Sigmoid colon (tissue), 7 donors: Measurements from ENCODE around the gene LRRC75B. TPM values are rescaled to one million over a fixed set of nuclear protein-coding genes. Genes with fewer than 3 reads are reported as not detected.

ENCODE experiments used
- DNase-seq: peaks from one replicate; pipeline ENCODE4 v3.0.0-alpha.2; 2019
- H3K27ac ChIP-seq, 4 donors: fragments of 200-600 bp; sonication (generic); one replicate each; pipeline ENCODE4 v1.5.1; 2016 to 2019; ENCODE audit warnings: mild to moderate bottlenecking in 1 of 4
- H3K27me3 ChIP-seq, 3 donors: fragments of 200-600 bp; sonication (generic); one replicate each; pipeline ENCODE4 v1.5.1; 2019; ENCODE audit warnings: mild to moderate bottlenecking in 1 of 3
- H3K36me3 ChIP-seq, 4 donors: fragments of 200-600 bp; sonication (generic); one replicate each; pipeline ENCODE4 v1.5.1; 2016 to 2019
- H3K4me1 ChIP-seq, 4 donors: fragments of 200-600 bp; sonication (generic); one replicate each; pipeline ENCODE4 v1.5.1; 2017 to 2019
- H3K4me3 ChIP-seq, 4 donors: fragments of 200-600 bp; sonication (generic); one replicate each; pipeline ENCODE4 v1.5.1; 2017 to 2019; ENCODE audit warnings: mild to moderate bottlenecking in 2 of 4, moderate library complexity in 1 of 4
- H3K9me3 ChIP-seq, 4 donors: fragments of 200-600 bp in 3 of 4; sonication (generic) in 3 of 4; one replicate each; pipeline versions ENCODE4 v1.5.1 to v1.6.1; 2013 to 2019
- EP300 ChIP-seq, 4 donors: sonication (generic); formaldehyde crosslinking; IDR thresholded peaks; one replicate each; pipeline ENCODE4 v1.6.1; 2017; ENCODE audit warnings: antibody characterized with exemption in 4 of 4
- POLR2A ChIP-seq, 2 donors: fragments of 450-650 bp; IDR thresholded peaks; one replicate each; pipeline ENCODE4 v1.6.1; 2016; ENCODE audit warnings: antibody characterized with exemption in 2 of 2, mild to moderate bottlenecking in 2 of 2, moderate library complexity in 2 of 2
- POLR2AphosphoS5 ChIP-seq, 4 donors: sonication (generic); formaldehyde crosslinking; IDR thresholded peaks; one replicate each; pipeline ENCODE4 v1.6.1; 2017; ENCODE audit warnings: antibody characterized with exemption in 4 of 4
- WGBS, 2 donors: extraction: QIAGEN DNeasy Blood & Tissue Kit; methylation state at CpG; one replicate each; pipeline ENCODE4 v1.1.7; 2013; 5-methylcytosine and 5-hydroxymethylcytosine counted together
- intact Hi-C: fragments of 100-400 bp; cut with DNase I; formaldehyde crosslinking; loops from one replicate; pipeline ENCODE4 v1.15.1; 2023
- polyA plus RNA-seq, 3 donors: library from polyadenylated mRNA; stranded (reverse); fragments of 200-250 nt; gene quantifications; one replicate each; pipeline ENCODE4 v1.2.3, GENCODE V29; 2013
- total RNA-seq, 4 donors: library from RNA; depleted of rRNA; stranded (reverse); fragments of >200 nt; gene quantifications; one replicate each; pipeline ENCODE4 v1.1.0, GENCODE V29; 2016
- TF ChIP-seq, protein P1 (sequence below), 4 experiments: fragments of 450-650 bp in 3 of 4; fragments of 200-600 bp in 1 of 4; IDR thresholded peaks; one replicate each; pipeline ENCODE4 v1.5.1; 2016 to 2019; ENCODE audit warnings: antibody characterized with exemption in 4 of 4, mild to moderate bottlenecking in 3 of 4, moderate library complexity in 2 of 4
- donor health status: healthy with polysubstance abuse.
- donor health status: Bipolar disorder and iron deficiency.
- donor health status: healthy.

The LRRC75B gene
- total and polyA plus RNA-seq, 7 donors, result 2.5 to 18.6 (median 13.3) TPM

DNA sequence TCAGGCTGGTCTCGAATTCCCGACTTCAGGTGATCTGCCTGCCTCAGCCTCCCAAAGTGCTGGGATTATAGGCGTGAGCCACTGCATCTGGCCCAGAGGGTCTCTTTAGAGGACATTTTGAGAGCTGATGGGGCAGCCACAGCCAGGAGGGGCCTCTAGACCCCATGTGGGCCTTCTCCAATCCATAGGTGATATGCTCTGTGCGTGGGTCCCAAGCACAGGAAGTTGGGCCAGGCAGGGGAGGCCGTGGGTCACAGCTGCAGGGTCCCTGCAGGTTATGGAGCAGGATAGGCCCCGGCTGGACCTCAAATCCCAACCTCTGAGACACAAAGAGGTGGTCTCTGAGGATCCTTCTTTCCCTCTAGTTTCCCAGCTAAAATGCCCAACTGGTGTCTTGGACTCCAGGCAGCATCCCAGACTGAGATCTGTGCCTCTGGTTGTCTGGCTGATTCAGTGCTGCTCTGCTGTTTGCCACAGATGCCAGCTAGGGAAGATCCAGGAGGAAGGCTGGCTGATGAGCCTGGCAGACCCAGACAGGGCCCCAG lies 1.5 kb downstream of the LRRC75B start:
- no peak for TF ChIP-seq POLR2A (IDR thresholded peaks at IDR 0.05)
- no peak for TF ChIP-seq EP300 (IDR thresholded peaks at IDR 0.05)
- no peak for TF ChIP-seq POLR2AphosphoS5 (IDR thresholded peaks at IDR 0.05)
- TF ChIP-seq, protein P1, sequence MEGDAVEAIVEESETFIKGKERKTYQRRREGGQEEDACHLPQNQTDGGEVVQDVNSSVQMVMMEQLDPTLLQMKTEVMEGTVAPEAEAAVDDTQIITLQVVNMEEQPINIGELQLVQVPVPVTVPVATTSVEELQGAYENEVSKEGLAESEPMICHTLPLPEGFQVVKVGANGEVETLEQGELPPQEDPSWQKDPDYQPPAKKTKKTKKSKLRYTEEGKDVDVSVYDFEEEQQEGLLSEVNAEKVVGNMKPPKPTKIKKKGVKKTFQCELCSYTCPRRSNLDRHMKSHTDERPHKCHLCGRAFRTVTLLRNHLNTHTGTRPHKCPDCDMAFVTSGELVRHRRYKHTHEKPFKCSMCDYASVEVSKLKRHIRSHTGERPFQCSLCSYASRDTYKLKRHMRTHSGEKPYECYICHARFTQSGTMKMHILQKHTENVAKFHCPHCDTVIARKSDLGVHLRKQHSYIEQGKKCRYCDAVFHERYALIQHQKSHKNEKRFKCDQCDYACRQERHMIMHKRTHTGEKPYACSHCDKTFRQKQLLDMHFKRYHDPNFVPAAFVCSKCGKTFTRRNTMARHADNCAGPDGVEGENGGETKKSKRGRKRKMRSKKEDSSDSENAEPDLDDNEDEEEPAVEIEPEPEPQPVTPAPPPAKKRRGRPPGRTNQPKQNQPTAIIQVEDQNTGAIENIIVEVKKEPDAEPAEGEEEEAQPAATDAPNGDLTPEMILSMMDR (IDR thresholded peaks at IDR 0.05), result no peak
- Histone ChIP-seq H3K9me3 (no peaks in the 10 kb centered on the region), H3K27ac (peak overlapping the region in 2 of 4 donors; percentile 79 to 83), H3K4me1 (peaks cover 0 to 21% (median 12%) of the 10 kb centered on the region in 4 donors), H3K36me3 (peaks cover 0 to 32% (median 13%) of the 10 kb centered on the region in 4 donors), H3K4me3 (no peak overlapping the region), H3K27me3 (no peaks in the 10 kb centered on the region)
- 92 to 98% methylated on average over 6 of the region's 6 CpGs for WGBS, 2 donors
- no peak for DNase-seq
- intact Hi-C loops, result no loop called here

DNA sequence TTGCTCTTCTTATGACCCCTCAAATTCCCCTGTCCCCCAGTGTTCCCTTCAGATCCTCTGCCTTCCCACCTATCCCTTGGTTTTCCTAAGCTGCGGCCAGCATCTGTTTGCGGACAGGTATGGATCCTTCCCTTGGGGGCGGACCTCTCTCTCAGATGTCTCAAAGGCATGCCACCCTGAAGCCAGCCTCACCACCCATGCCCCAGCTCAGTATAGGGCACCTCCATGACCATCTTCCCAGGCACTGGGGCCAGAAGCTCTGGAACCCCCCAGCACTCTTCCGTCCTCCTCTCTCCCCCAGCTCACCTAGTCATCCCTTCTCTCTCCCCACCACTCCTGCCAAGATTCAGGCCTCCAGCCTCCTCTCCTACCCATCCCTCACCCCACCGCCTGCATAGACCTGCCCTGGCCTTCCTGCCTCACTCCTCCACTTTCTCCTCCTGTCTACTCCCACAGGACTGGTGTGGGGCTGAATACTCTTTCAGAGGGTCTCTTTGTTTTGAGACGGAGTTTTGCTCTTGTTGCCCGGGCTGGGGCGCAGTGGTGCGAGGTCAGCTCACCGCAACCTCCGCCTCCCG lies 2.2 kb downstream of the LRRC75B start:
- TF ChIP-seq POLR2A (IDR thresholded peaks at IDR 0.05), result no peak
- peaks cover 0 to 39% (median 14%) of the 10 kb centered on the region in 4 donors for H3K36me3 ChIP-seq
- intact Hi-C loops, result no loop called here

DNA sequence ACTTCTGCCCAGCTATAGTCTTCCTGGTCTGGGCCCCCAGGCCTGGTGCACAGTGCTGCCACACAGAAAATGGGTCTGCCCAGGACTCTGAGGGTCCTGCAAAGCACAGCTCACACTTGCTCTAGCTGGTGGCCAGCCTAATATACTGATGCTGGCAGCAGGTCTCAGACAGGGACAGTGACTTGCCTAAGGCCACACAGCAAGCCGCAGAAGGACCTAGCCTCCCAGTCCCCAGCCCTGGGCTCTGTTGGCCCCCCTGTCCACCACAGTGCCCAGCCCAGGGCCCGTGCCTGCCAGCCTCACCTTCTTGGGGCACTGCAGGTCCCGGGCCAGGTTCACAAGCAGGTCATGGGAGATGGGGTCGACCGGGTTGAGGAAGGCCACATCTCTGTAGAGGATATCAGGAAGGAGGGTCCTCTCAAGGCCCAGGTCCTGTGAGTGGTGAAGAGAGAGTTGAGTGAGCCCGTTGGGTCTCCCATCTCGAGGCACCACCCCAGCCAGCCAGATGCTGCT lies 3.3 kb downstream of the LRRC75B start:
- Histone ChIP-seq H3K9me3 (no peaks in the 10 kb centered on the region), H3K4me1 (peaks cover 0 to 24% (median 17%) of the 10 kb centered on the region in 4 donors), H3K27me3 (no peaks in the 10 kb centered on the region), H3K36me3 (peaks cover 0 to 47% (median 16%) of the 10 kb centered on the region in 4 donors), H3K4me3 (no peak overlapping the region), H3K27ac (no peak overlapping the region)
- WGBS, 2 donors, result 89 to 93% methylated on average over 7 of the region's 7 CpGs
- no peak for DNase-seq
- intact Hi-C loops, result no loop called here
- no peak for TF ChIP-seq POLR2A (IDR thresholded peaks at IDR 0.05)
- no peak for TF ChIP-seq POLR2AphosphoS5 (IDR thresholded peaks at IDR 0.05)
- TF ChIP-seq, protein P1 (IDR thresholded peaks at IDR 0.05), result no peak
- no peak for TF ChIP-seq EP300 (IDR thresholded peaks at IDR 0.05)

More for the DNA sequence above, 2.2 kb downstream of the LRRC75B start:
- Histone ChIP-seq H3K27me3 (no peaks in the 10 kb centered on the region), H3K27ac (no peak overlapping the region), H3K4me3 (no peak overlapping the region), H3K9me3 (no peaks in the 10 kb centered on the region), H3K4me1 (peaks cover 0 to 21% (median 12%) of the 10 kb centered on the region in 4 donors)
- WGBS, 2 donors, result 97 to 98% methylated on average over 12 of the region's 12 CpGs
- DNase-seq, result no peak

DNA sequence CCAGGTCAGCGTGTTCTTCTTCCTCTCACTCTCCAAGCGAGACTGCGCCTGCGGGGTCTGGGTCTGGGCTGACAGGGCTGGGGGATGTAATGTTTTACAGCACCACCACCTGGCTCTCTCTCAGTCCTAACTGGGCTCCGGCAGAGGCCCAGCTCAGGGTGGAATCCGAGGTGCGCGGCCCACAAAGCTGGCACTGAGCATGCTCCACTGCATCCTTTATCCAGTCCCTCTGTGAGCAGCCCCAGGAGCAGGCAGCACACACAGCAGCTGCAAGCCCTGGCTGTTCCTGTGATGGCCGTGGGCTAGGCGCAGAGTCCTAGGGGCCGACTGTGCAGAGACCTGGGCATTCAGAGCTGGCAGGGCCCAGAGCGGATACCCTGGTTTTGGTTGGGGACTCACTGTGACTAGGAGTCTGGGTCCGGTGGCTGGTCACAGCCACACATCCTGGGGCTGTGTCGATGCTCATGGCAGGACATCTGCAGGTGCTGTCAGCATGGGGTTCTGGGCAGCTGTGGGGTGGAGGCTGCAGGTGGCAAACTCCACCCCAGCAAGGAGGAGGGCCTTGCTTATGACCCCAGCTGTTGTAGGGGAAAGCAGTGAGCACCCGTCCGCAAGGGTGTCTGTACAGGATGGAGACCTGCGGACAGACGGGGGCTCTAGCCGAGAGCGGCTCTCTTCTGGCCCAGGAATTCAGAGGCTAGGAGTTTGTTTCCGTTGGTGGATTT lies 4.0 kb downstream of the LRRC75B start:
- intact Hi-C loops, result no loop called here
- Histone ChIP-seq H3K36me3 (peaks cover 0 to 47% (median 16%) of the 10 kb centered on the region in 4 donors), H3K27ac (peak overlapping the region in 1 of 4 donors; percentile 11), H3K4me1 (peaks cover 0 to 30% (median 23%) of the 10 kb centered on the region in 4 donors), H3K9me3 (no peaks in the 10 kb centered on the region), H3K27me3 (no peaks in the 10 kb centered on the region), H3K4me3 (no peak overlapping the region)
- TF ChIP-seq, protein P1 (IDR thresholded peaks at IDR 0.05), result no peak
- TF ChIP-seq POLR2AphosphoS5 (IDR thresholded peaks at IDR 0.05) (no peak), EP300 (IDR thresholded peaks at IDR 0.05) (no peak), POLR2A (IDR thresholded peaks at IDR 0.05) (no peak)
- WGBS, 2 donors, result 88 to 95% methylated on average over 21 of the region's 21 CpGs
- no peak for DNase-seq

DNA sequence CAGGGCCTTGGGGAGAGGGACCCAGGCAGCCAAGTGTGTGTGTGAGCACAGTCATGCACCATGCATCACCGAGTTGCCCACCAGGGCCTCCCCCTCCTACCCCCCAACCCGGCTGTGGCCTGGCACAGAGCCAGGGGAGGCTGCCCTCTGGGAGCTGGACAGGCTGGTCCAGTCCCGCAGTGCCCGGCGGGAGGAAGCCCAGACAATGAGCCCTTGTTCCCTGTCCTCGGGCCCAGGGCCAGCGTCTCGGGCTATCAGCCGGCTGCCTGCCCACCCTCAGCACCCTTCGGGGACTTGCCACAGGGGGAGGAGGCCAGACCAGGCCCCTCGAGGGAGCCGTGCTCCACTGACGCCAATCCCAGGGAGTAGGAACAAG lies 4.5 kb downstream of the LRRC75B start:
- peak overlapping the region in 1 of 4 donors; percentile 11 for H3K27ac ChIP-seq
- H3K36me3 ChIP-seq, result peaks cover 0 to 47% (median 16%) of the 10 kb centered on the region in 4 donors
- TF ChIP-seq POLR2A (IDR thresholded peaks at IDR 0.05) (no peak), POLR2AphosphoS5 (IDR thresholded peaks at IDR 0.05) (no peak), EP300 (IDR thresholded peaks at IDR 0.05) (no peak)
- TF ChIP-seq, protein P1 (IDR thresholded peaks at IDR 0.05), result no peak
- no peaks in the 10 kb centered on the region for H3K27me3 ChIP-seq
- peak; percentile 80 for DNase-seq
- peaks cover 0 to 30% (median 23%) of the 10 kb centered on the region in 4 donors for H3K4me1 ChIP-seq
- 52 to 79% methylated on average over 13 of the region's 13 CpGs for WGBS, 2 donors
- intact Hi-C loops, result no loop called here
- no peak overlapping the region for H3K4me3 ChIP-seq
- no peaks in the 10 kb centered on the region for H3K9me3 ChIP-seq
